Measurements from ENCODE around the gene DIP2C. TPM values are rescaled to one million over a fixed set of nuclear protein-coding genes. Genes with fewer than 3 reads are reported as not detected.

DIP2C gene
- total RNA-seq, 3 donors from 2014 or later, result 8.0 to 72.0 (median 8.5) TPM

DNA sequence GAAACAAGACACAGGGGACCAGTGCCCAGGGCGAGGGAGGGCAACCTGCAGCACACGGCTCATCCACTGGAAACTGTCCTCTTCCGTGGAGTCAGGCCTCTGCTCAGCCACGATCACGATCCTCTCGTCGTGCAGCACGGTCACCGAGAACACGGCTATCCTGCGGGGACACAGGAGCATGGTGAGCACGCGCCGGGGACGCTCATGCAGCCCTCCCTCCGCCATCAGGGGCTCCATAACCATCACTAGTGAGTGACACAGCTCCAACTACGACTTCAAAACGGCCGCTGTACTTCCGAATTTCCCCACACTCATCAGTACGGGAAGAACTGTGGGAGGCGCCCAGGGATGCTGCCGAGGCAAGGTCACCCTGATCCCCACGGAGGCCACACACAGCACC lies 326.3 kb downstream of the DIP2C start:
- ATAC-seq (no peak), DNase-seq (no peak)
- Histone ChIP-seq H3K36me3 (ENCODE audit: low read depth) (no peaks in the 10 kb centered on the region), H3K4me3 (no peak overlapping the region), H3K9me3 (no peaks in the 10 kb centered on the region), H3K4me1 (ENCODE audit: low read depth) (no peaks in the 10 kb centered on the region)
- intact Hi-C loops (cut with DNase I, micrococcal nuclease), result no loop called here
- TF ChIP-seq, protein P1, sequence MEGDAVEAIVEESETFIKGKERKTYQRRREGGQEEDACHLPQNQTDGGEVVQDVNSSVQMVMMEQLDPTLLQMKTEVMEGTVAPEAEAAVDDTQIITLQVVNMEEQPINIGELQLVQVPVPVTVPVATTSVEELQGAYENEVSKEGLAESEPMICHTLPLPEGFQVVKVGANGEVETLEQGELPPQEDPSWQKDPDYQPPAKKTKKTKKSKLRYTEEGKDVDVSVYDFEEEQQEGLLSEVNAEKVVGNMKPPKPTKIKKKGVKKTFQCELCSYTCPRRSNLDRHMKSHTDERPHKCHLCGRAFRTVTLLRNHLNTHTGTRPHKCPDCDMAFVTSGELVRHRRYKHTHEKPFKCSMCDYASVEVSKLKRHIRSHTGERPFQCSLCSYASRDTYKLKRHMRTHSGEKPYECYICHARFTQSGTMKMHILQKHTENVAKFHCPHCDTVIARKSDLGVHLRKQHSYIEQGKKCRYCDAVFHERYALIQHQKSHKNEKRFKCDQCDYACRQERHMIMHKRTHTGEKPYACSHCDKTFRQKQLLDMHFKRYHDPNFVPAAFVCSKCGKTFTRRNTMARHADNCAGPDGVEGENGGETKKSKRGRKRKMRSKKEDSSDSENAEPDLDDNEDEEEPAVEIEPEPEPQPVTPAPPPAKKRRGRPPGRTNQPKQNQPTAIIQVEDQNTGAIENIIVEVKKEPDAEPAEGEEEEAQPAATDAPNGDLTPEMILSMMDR (IDR thresholded peaks at IDR 0.05), result no peak

DNA sequence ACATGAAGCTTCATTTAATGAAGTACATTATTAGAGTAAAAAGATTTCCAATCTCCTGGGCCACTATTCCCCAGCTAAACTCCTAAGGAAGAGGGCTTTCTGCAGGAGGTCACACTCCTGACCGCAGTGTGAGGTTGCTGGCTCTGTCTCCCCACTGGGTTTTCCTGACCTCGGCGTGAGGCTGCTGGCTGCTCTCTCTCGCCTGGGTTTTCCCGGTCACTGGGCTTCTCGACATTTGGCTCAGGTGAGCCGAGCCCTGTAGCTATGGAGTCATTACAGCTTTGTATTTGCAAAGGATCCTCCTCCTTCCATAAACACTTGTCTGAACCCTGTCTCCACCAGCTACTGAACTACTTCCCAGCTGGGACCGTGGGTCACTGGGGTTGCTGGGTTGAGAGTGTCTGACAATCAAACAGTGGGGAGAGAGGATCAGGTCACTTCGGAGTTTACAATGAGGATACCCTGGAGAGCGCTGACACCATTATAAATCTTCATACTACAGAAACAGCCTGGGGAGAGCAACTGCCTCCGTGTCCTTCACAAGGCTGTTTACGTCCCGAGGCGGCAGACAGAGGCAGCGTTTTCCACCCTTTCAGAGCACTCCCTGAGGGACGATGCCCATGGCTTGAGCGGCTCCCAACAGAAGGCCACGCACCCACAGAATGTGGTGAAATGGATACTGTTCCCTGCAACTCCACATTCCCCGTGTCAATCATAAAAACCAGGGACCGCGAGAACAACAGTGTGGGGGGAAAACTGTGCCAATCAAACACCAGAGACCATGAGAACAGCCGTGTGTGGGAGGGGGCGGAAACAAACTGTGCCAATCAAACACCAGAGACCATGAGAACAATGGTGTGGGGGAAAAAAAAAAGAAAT lies 328.0 kb downstream of the DIP2C start:
- ATAC-seq (no peak), DNase-seq (no peak)
- TF ChIP-seq, protein P1 (IDR thresholded peaks at IDR 0.05), result no peak
- no peaks in the 10 kb centered on the region for H3K36me3 ChIP-seq (ENCODE audit: low read depth)
- H3K9me3 ChIP-seq, result no peaks in the 10 kb centered on the region
- H3K4me3 ChIP-seq, result no peak overlapping the region
- intact Hi-C loops (cut with DNase I, micrococcal nuclease), result no loop called here
- H3K4me1 ChIP-seq (ENCODE audit: low read depth), result no peaks in the 10 kb centered on the region

DNA sequence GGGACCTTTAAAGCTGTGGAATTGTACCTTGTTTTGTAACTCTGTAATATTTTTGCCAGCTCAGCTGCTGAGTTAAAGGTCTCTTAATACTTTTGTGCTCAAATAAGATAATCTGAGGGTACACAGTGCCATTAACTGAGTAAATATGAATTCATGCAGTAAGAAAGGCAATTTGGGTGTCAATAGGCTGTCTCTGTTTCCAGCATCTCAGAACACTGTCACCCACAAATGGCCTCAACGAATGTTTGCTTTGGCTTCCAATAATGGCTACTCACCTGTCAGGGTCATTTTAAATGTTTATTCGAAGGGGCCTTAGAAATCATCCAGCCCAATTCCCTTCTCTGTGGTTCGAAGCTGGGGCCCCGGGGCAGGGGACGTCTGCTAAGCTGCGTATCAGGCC lies 328.8 kb downstream of the DIP2C start:
- TF ChIP-seq, protein P1 (IDR thresholded peaks at IDR 0.05), result no peak
- H3K9me3 ChIP-seq, result no peaks in the 10 kb centered on the region
- no peak overlapping the region for H3K4me3 ChIP-seq
- no peaks in the 10 kb centered on the region for H3K4me1 ChIP-seq (ENCODE audit: low read depth)
- H3K36me3 ChIP-seq (ENCODE audit: low read depth), result no peaks in the 10 kb centered on the region
- no peak for ATAC-seq
- no peak for DNase-seq
- intact Hi-C loops (cut with DNase I, micrococcal nuclease), result no loop called here

GRCh38 chr10:359762-360161 lies 329.7 kb downstream of the DIP2C start:
- Histone ChIP-seq H3K36me3 (ENCODE audit: low read depth) (no peaks in the 10 kb centered on the region), H3K9me3 (no peaks in the 10 kb centered on the region), H3K4me1 (ENCODE audit: low read depth) (no peaks in the 10 kb centered on the region), H3K4me3 (no peak overlapping the region)
- intact Hi-C loops (cut with DNase I, micrococcal nuclease), result no loop called here
- DNase-seq (no peak), ATAC-seq (no peak)
- TF ChIP-seq, protein P1 (IDR thresholded peaks at IDR 0.05), result no peak

GRCh38 chr10:359093-359492 lies 330.4 kb downstream of the DIP2C start:
- TF ChIP-seq, protein P1 (IDR thresholded peaks at IDR 0.05), result no peak
- intact Hi-C loops (cut with DNase I, micrococcal nuclease), result no loop called here
- Histone ChIP-seq H3K4me3 (no peak overlapping the region), H3K36me3 (ENCODE audit: low read depth) (no peaks in the 10 kb centered on the region), H3K4me1 (ENCODE audit: low read depth) (no peaks in the 10 kb centered on the region), H3K9me3 (no peaks in the 10 kb centered on the region)
- ATAC-seq (no peak), DNase-seq (no peak)

Measured in mucosa of descending colon (tissue), 3 donors.